A673 (cell line): Measurements from ENCODE around the gene INAVA.

Experiments used
- CTCF ChIP-seq: fragments of 300-800, 200-600 bp; sonication (generic); conservative IDR thresholded peaks from 2 replicates; pipeline ENCODE4 v1.5.1; 2017; ENCODE audit warnings: low read depth, mild to moderate bottlenecking, antibody characterized with exemption, low read length, moderate library complexity, mixed read lengths
- EZH2 ChIP-seq: fragments of 200-600 bp; sonication (generic); IDR thresholded peaks from 2 replicates; pipeline ENCODE4 v1.6.1; 2017; ENCODE audit warnings: borderline replicate concordance, low read depth, mild to moderate bottlenecking, mixed read lengths, antibody characterized with exemption, low read length; ENCODE audit not compliant: poor library complexity, severe bottlenecking

GRCh38 chr1:200901796-200902444, 7.2 kb downstream of the INAVA start:
- TF ChIP-seq CTCF (no peak), EZH2 (no peak)
